A673 (cell line): ENCODE data around the gene ADAM23. TPM values are rescaled to one million over a fixed set of nuclear protein-coding genes. Genes with fewer than 3 reads are reported as not detected.

Source experiments
- BruUV-seq: library from RNA; stranded (reverse); fragments of 400-500 nt; replicated peaks from 2 replicates; lab custom pipeline; 2021; lab: Mats Ljungman, UMichigan
- CTCF ChIA-PET: fragments of 300-600 bp; sonication (Branson Sonifier 250); formaldehyde crosslinking; loops from one replicate; lab custom pipeline; 2022; ENCODE audit warnings: antibody characterized with exemption; lab: Charles Lee
- POLR2A ChIA-PET: fragments of 300-600 bp; sonication (Branson Sonifier 250); formaldehyde crosslinking; loops from one replicate; lab custom pipeline; 2022; ENCODE audit warnings: antibody characterized with exemption; ENCODE audit not compliant: low non-redundant PET; lab: Charles Lee
- DNase-seq: peaks from one replicate; pipeline ENCODE4 v3.0.0-alpha.2; 2015; ENCODE audit warnings: low spot score
- H3K27ac ChIP-seq: fragments of 200-600 bp; sonication (generic); 2 replicates; pipeline ENCODE4 v1.5.1; 2016; ENCODE audit warnings: mixed run types, low read depth, mild to moderate bottlenecking, mixed read lengths, antibody characterized with exemption, low read length; ENCODE audit not compliant: poor library complexity, severe bottlenecking
- H3K27me3 ChIP-seq: fragments of 200-600 bp; sonication (generic); replicated peaks from 2 replicates; pipeline ENCODE4 v1.6.1; 2017; ENCODE audit warnings: mixed run types, low read depth, mild to moderate bottlenecking, mixed read lengths, antibody characterized with exemption, low read length; ENCODE audit not compliant: insufficient read depth, poor library complexity
- H3K36me3 ChIP-seq: fragments of 200-600 bp; sonication (generic); 2 replicates; pipeline ENCODE4 v1.6.1; 2016; ENCODE audit warnings: mixed run types, mild to moderate bottlenecking, mixed read lengths, antibody characterized with exemption, low read length; ENCODE audit not compliant: insufficient read depth, poor library complexity, severe bottlenecking
- H3K4me1 ChIP-seq: fragments of 200-600 bp; sonication (generic); 2 replicates; pipeline ENCODE4 v1.6.1; 2017; ENCODE audit warnings: mixed run types, mild to moderate bottlenecking, mixed read lengths, antibody characterized with exemption, low read length; ENCODE audit not compliant: insufficient read depth, poor library complexity, severe bottlenecking
- H3K4me3 ChIP-seq: fragments of 200-600 bp; sonication (generic); 2 replicates; pipeline ENCODE4 v1.5.1; 2016; ENCODE audit warnings: low read depth, mixed run types, mild to moderate bottlenecking, mixed read lengths, low read length; ENCODE audit not compliant: poor library complexity, severe bottlenecking
- H3K9me3 ChIP-seq: fragments of 200-600 bp; sonication (generic); 2 replicates; pipeline ENCODE4 v1.6.1; 2016; ENCODE audit warnings: mixed run types, low read depth, mild to moderate bottlenecking, mixed read lengths, antibody characterized with exemption, low read length; ENCODE audit not compliant: poor library complexity, severe bottlenecking
- EZH2 ChIP-seq: fragments of 200-600 bp; sonication (generic); IDR thresholded peaks from 2 replicates; pipeline ENCODE4 v1.6.1; 2017; ENCODE audit warnings: borderline replicate concordance, low read depth, mild to moderate bottlenecking, mixed read lengths, antibody characterized with exemption, low read length; ENCODE audit not compliant: poor library complexity, severe bottlenecking
- intact Hi-C: fragments of 100-400 bp; cut with micrococcal nuclease; formaldehyde crosslinking; loops from one replicate; pipeline ENCODE4 v1.10.0; 2022; ENCODE audit not compliant: unreplicated experiment
- total RNA-seq: library from RNA; stranded (reverse); gene quantifications from 2 replicates; pipeline ENCODE4 v1.2.3, GENCODE V29; 2021
- TF ChIP-seq, protein P1 (sequence below): fragments of 300-800, 200-600 bp; sonication (generic); conservative IDR thresholded peaks from 2 replicates; pipeline ENCODE4 v1.5.1; 2017; ENCODE audit warnings: low read depth, mild to moderate bottlenecking, antibody characterized with exemption, low read length, moderate library complexity, mixed read lengths

ADAM23 gene
- total RNA-seq, 1 experiment from 2014 or later, result 0.21 TPM

DNA sequence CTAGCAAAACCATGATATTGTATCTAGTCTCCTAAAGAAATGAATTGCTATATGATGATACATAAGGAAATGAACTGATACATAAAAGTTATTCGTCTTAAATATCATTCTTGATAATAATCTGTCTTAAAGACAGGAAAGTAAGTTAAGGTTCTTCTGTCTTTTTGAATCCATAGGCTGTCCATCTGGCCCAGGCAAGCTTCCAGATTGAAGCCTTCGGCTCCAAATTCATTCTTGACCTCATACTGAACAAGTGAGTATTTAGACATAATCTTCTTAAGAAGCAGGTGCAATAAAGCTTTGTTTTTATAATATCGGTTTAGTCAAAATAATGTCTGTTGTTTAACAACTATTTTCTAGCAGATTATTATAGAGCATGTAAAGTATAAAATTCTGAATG is 37.7 kb downstream of the ADAM23 start:
- CTCF ChIA-PET, result no interaction called here
- intact Hi-C loops, result no loop called here
- POLR2A ChIA-PET, result no interaction called here
- H3K27me3 ChIP-seq, result peaks cover 13% of the 10 kb centered on the region
- no peaks in the 10 kb centered on the region for H3K4me1 ChIP-seq
- no peak for TF ChIP-seq EZH2
- TF ChIP-seq, protein P1, sequence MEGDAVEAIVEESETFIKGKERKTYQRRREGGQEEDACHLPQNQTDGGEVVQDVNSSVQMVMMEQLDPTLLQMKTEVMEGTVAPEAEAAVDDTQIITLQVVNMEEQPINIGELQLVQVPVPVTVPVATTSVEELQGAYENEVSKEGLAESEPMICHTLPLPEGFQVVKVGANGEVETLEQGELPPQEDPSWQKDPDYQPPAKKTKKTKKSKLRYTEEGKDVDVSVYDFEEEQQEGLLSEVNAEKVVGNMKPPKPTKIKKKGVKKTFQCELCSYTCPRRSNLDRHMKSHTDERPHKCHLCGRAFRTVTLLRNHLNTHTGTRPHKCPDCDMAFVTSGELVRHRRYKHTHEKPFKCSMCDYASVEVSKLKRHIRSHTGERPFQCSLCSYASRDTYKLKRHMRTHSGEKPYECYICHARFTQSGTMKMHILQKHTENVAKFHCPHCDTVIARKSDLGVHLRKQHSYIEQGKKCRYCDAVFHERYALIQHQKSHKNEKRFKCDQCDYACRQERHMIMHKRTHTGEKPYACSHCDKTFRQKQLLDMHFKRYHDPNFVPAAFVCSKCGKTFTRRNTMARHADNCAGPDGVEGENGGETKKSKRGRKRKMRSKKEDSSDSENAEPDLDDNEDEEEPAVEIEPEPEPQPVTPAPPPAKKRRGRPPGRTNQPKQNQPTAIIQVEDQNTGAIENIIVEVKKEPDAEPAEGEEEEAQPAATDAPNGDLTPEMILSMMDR, result no peak
- H3K27ac ChIP-seq, result no peak overlapping the region
- DNase-seq, result no peak
- no peak overlapping the region for H3K4me3 ChIP-seq
- no TSS peak for BruUV-seq
- H3K9me3 ChIP-seq, result no peaks in the 10 kb centered on the region
- no peaks in the 10 kb centered on the region for H3K36me3 ChIP-seq

DNA sequence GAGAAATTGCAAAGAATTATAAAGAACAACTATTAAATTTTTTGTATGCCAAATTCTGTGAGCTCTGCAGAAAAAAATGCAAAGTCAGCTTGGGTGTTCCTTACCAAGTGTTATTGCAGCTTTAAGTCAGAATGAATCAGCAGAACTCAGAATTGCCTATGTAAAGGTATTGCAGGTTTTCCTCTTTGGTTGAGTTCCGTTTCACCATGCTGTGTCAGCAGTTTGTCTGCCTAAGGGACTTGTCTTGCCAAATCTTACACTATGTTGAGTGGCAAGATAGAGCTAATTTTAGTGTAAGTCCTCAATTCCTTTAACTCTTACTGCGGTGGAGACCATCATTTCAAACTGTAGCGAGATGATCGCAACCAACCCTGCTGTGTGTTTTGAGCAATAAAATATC is 38.8 kb downstream of the ADAM23 start:
- no TSS peak for BruUV-seq
- CTCF ChIA-PET, result no interaction called here

DNA sequence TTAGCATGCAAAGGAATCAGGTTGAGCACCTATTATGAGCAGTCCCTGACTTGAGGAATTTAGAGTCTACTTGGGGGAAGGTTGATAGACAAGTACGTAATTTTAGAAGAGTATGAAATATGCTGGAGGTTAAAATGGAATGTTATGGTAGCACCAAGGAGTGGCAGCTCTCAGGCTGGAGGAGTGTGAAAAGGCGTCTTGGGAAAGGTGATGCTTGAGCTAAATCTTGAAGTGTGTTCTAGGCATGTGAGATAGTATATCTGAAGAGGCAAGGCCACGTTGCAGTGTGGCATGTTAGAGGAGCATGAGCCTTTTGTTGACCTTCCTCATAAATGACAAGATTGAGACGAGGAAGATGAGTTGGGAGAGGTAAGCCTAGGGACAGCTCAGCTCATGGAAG is 39.3 kb downstream of the ADAM23 start:
- DNase-seq, result no peak
- Histone ChIP-seq H3K36me3 (no peaks in the 10 kb centered on the region), H3K9me3 (no peaks in the 10 kb centered on the region), H3K4me1 (no peaks in the 10 kb centered on the region), H3K4me3 (no peak overlapping the region), H3K27me3 (peaks cover 13% of the 10 kb centered on the region), H3K27ac (no peak overlapping the region)
- intact Hi-C loops, result no loop called here
- BruUV-seq, result no TSS peak
- ChIA-PET CTCF (no interaction called here), POLR2A (no interaction called here)
- no peak for TF ChIP-seq EZH2
- TF ChIP-seq, protein P1, result no peak

More for the DNA sequence above, 38.8 kb downstream of the ADAM23 start:
- no peaks in the 10 kb centered on the region for H3K9me3 ChIP-seq
- H3K27me3 ChIP-seq, result peaks cover 13% of the 10 kb centered on the region
- POLR2A ChIA-PET, result no interaction called here
- H3K4me3 ChIP-seq, result no peak overlapping the region
- H3K4me1 ChIP-seq, result no peaks in the 10 kb centered on the region
- intact Hi-C loops, result no loop called here
- H3K36me3 ChIP-seq, result no peaks in the 10 kb centered on the region
- no peak overlapping the region for H3K27ac ChIP-seq
- no peak for TF ChIP-seq EZH2
- TF ChIP-seq, protein P1, result no peak
- no peak for DNase-seq
